Measurements from ENCODE around the gene PRKCD.

Gene PRKCD

DNA sequence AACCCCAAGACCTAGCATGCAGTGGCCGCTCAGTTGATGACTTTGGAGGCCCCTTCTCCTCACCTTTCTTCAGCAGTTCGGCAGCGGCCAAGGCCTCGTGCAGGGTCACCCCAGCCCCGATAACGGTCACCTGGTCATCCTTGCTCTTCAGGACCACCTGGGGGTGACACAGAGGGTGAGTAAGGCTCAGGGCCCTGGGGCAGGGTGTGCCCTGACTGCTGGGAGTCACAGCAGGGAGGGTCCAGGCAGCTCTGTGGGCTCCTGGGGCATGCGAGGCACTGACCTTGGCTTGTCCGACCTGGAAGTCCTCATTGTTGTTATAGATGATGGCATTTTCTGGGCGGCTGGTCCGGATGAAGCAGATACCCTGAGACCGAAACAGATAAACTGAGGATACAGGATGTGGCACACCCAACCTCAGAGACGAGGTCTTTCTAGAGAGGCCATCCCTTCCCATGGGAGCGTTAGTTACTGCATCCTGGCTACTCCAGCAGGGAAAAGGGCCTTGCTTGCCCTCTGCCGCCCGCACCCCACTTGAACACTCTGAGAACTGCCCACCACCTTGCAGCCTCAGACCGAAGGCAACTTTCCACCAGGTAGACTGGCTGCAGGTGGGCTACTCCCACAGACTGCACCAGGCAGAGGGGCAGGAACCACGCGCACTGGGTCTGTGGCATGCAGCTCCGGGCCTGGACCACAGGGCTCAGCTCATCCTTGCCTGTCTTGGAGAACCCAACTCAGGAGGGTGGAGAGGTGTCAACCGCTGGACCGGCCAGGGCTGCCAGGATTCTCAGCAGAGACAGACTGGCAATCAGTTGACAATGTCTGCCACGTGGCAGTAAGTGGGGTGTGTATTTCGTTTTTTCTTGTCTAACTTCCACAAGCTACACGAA is 67.2 kb downstream of the PRKCD start (continued):
- TF ChIP-seq TSHZ2 (CRISPR knock-in tag; IDR thresholded peaks at IDR 0.05) (no peak), TOX (CRISPR knock-in tag; IDR thresholded peaks at IDR 0.05; ENCODE audit: borderline replicate concordance) (no peak), PPARA (CRISPR knock-in tag; IDR thresholded peaks at IDR 0.05; ENCODE audit: borderline replicate concordance) (no peak), CSDC2 (CRISPR knock-in tag; IDR thresholded peaks at IDR 0.05) (no peak)

GRCh38 chr3:53229171-53229570 is 68.2 kb downstream of the PRKCD start:
- ATAC-seq: no peak
- no peak for TF ChIP-seq ESRRG (CRISPR knock-in tag; IDR thresholded peaks at IDR 0.05)
- TF ChIP-seq CSRNP3 (CRISPR knock-in tag; IDR thresholded peaks at IDR 0.05): no peak
- no peak for TF ChIP-seq ZFP30 (CRISPR knock-in tag; IDR thresholded peaks at IDR 0.05)
- TF ChIP-seq RARB (CRISPR knock-in tag; IDR thresholded peaks at IDR 0.05): no peak
- TF ChIP-seq TSHZ2 (CRISPR knock-in tag; IDR thresholded peaks at IDR 0.05): no peak
- TF ChIP-seq GLIS3 (CRISPR knock-in tag; IDR thresholded peaks at IDR 0.05): no peak
- no peak for TF ChIP-seq BACH2 (CRISPR knock-in tag; IDR thresholded peaks at IDR 0.05; ENCODE audit: borderline replicate concordance)
- no peak for TF ChIP-seq ZC3H10 (CRISPR knock-in tag; IDR thresholded peaks at IDR 0.05)
- TF ChIP-seq PPARA (CRISPR knock-in tag; IDR thresholded peaks at IDR 0.05; ENCODE audit: borderline replicate concordance): no peak
- no peak for TF ChIP-seq SNAI2 (CRISPR knock-in tag; IDR thresholded peaks at IDR 0.05)
- TF ChIP-seq ARNTL (CRISPR knock-in tag; IDR thresholded peaks at IDR 0.05; ENCODE audit: borderline replicate concordance, low read depth): no peak
- TF ChIP-seq OSR1 (CRISPR knock-in tag; IDR thresholded peaks at IDR 0.05): no peak
- TF ChIP-seq ISL1 (CRISPR knock-in tag; IDR thresholded peaks at IDR 0.05): no peak
- TF ChIP-seq ZNF8 (CRISPR knock-in tag; IDR thresholded peaks at IDR 0.05): no peak
- TF ChIP-seq TOX (CRISPR knock-in tag; IDR thresholded peaks at IDR 0.05; ENCODE audit: borderline replicate concordance): no peak
- no peak for TF ChIP-seq CSDC2 (CRISPR knock-in tag; IDR thresholded peaks at IDR 0.05)

DNA sequence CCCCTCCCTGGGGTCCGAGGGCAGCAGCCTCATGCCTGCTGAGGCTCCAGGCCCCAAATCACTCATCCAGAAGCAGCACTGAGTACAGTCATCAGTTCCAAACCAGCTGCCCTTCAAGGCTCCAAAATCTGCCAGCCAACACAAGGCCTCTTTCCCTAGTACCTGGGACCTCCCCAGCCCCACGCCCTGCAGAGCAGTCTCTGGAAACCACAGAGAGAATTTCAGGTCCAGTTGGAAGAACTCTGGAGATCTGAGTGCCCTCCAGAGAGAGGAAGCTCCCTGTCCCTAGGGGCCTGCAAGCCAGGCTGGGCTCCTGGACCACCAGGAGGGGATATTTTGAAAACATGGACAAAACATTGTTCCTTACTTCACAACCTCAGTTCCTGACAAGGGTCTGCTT is 68.6 kb downstream of the PRKCD start:
- no peak for ATAC-seq

More for the DNA sequence above, 68.6 kb downstream of the PRKCD start:
- TF ChIP-seq BACH2 (CRISPR knock-in tag; IDR thresholded peaks at IDR 0.05; ENCODE audit: borderline replicate concordance) (no peak), TSHZ2 (CRISPR knock-in tag; IDR thresholded peaks at IDR 0.05) (no peak), ZFP30 (CRISPR knock-in tag; IDR thresholded peaks at IDR 0.05) (no peak), SNAI2 (CRISPR knock-in tag; IDR thresholded peaks at IDR 0.05) (no peak)

Data from SK-N-SH treated with all-trans-retinoic acid at 6 μM for 48 hours (cell line).